Measurements from ENCODE around the gene MTR. TPM values are rescaled to one million over a fixed set of nuclear protein-coding genes. Genes with fewer than 3 reads are reported as not detected.

MTR gene
- total and polyA plus RNA-seq, 4 donors, result 2.5 to 19.0 (median 8.6) TPM

GRCh38 chr1:236830116-236830515 lies 35.0 kb downstream of the MTR start:
- Histone ChIP-seq H3K4me1 (ENCODE audit: control insufficient read depth in 4 of 4, insufficient read depth in 4 of 4, low read length in 3 of 4) (peaks cover 0 to 2% (median 0%) of the 10 kb centered on the region in 4 donors), H3K4me3 (ENCODE audit: low read depth in 1 of 3, low read length in 3 of 3) (no peak overlapping the region), H3K9ac (ENCODE audit: low read depth in 1 of 2, low read length in 2 of 2) (no peak overlapping the region), H3K27me3 (ENCODE audit: control insufficient read depth in 4 of 4, insufficient read depth in 4 of 4, low read length in 3 of 4) (no peaks in the 10 kb centered on the region), H3K9me3 (ENCODE audit: control insufficient read depth in 4 of 4, low read length in 3 of 4) (no peaks in the 10 kb centered on the region), H3K36me3 (ENCODE audit: control insufficient read depth in 4 of 4, insufficient read depth in 3 of 4, low read depth in 1 of 4, low read length in 3 of 4) (peaks cover 2 to 32% (median 27%) of the 10 kb centered on the region in 4 donors), H3K27ac (ENCODE audit: low read depth in 1 of 2, low read length in 2 of 2) (no peak overlapping the region)
- no peak for DNase-seq (ENCODE audit: low spot score)
- no peak for TF ChIP-seq ATF3 (IDR thresholded peaks at IDR 0.05)
- no peak for TF ChIP-seq RAD21 (IDR thresholded peaks at IDR 0.05)
- TF ChIP-seq CTCF (IDR thresholded peaks at IDR 0.05; ENCODE audit: low read depth, low read length, missing input control), result no peak
- no peak for TF ChIP-seq YY1 (IDR thresholded peaks at IDR 0.05)
- no peak for TF ChIP-seq HNF4G (IDR thresholded peaks at IDR 0.05)
- TF ChIP-seq JUND (IDR thresholded peaks at IDR 0.05), result no peak
- TF ChIP-seq, protein P1, sequence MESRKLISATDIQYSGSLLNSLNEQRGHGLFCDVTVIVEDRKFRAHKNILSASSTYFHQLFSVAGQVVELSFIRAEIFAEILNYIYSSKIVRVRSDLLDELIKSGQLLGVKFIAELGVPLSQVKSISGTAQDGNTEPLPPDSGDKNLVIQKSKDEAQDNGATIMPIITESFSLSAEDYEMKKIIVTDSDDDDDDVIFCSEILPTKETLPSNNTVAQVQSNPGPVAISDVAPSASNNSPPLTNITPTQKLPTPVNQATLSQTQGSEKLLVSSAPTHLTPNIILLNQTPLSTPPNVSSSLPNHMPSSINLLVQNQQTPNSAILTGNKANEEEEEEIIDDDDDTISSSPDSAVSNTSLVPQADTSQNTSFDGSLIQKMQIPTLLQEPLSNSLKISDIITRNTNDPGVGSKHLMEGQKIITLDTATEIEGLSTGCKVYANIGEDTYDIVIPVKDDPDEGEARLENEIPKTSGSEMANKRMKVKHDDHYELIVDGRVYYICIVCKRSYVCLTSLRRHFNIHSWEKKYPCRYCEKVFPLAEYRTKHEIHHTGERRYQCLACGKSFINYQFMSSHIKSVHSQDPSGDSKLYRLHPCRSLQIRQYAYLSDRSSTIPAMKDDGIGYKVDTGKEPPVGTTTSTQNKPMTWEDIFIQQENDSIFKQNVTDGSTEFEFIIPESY (IDR thresholded peaks at IDR 0.05), result no peak
- TF ChIP-seq GABPA (IDR thresholded peaks at IDR 0.05 in 1 of 2, conservative IDR thresholded peaks at IDR 0.05 in 1 of 2), result no peak
- TF ChIP-seq FOXA2 (IDR thresholded peaks at IDR 0.05), result no peak
- TF ChIP-seq NR2F2 (IDR thresholded peaks at IDR 0.05), result no peak
- no peak for TF ChIP-seq SP1 (IDR thresholded peaks at IDR 0.05)
- no peak for TF ChIP-seq FOXA1 (IDR thresholded peaks at IDR 0.05)
- TF ChIP-seq TAF1 (conservative IDR thresholded peaks at IDR 0.05), result no peak
- no peak for TF ChIP-seq REST (IDR thresholded peaks at IDR 0.05)
- no peak for TF ChIP-seq MAX (IDR thresholded peaks at IDR 0.05)
- WGBS, result 83% methylated on average over 3 of the region's 3 CpGs

- TF ChIP-seq NR2F2 (IDR thresholded peaks at IDR 0.05) (peak; percentile 81), EGR1 (IDR thresholded peaks at IDR 0.05; ENCODE audit: low read depth in 2 of 2) (no peak), HNF4G (IDR thresholded peaks at IDR 0.05) (no peak), CTCF (IDR thresholded peaks at IDR 0.05; ENCODE audit: low read depth, low read length, missing input control) (no peak), HNF4A (conservative IDR thresholded peaks at IDR 0.05) (no peak)
- TF ChIP-seq, protein P1 (IDR thresholded peaks at IDR 0.05), result no peak
- WGBS, result 80% methylated on average over 6 of the region's 6 CpGs
- Histone ChIP-seq H3K9me3 (ENCODE audit: control insufficient read depth in 4 of 4, low read length in 3 of 4) (no peaks in the 10 kb centered on the region), H3K4me3 (ENCODE audit: low read depth in 1 of 3, low read length in 3 of 3) (no peak overlapping the region), H3K36me3 (ENCODE audit: control insufficient read depth in 4 of 4, insufficient read depth in 3 of 4, low read depth in 1 of 4, low read length in 3 of 4) (peaks cover 2 to 29% (median 25%) of the 10 kb centered on the region in 4 donors), H3K27me3 (ENCODE audit: control insufficient read depth in 4 of 4, insufficient read depth in 4 of 4, low read length in 3 of 4) (no peaks in the 10 kb centered on the region), H3K27ac (ENCODE audit: low read depth in 1 of 2, low read length in 2 of 2) (no peak overlapping the region), H3K4me1 (ENCODE audit: control insufficient read depth in 4 of 4, insufficient read depth in 4 of 4, low read length in 3 of 4) (peaks cover 0 to 2% (median under 1%) of the 10 kb centered on the region in 4 donors), H3K9ac (ENCODE audit: low read depth in 1 of 2, low read length in 2 of 2) (no peak overlapping the region)
- DNase-seq (ENCODE audit: low spot score), result no peak
Observed at GRCh38 chr1:236830560-236830959, 35.5 kb downstream of the MTR start.
